ENCODE measurements around the gene POU6F2.
"Not testable (repeated sequence)": the region's sequence is repeated elsewhere in the genome, so short reads cannot be mapped to it uniquely, and the experiment has no call there.

Gene POU6F2, protein sequence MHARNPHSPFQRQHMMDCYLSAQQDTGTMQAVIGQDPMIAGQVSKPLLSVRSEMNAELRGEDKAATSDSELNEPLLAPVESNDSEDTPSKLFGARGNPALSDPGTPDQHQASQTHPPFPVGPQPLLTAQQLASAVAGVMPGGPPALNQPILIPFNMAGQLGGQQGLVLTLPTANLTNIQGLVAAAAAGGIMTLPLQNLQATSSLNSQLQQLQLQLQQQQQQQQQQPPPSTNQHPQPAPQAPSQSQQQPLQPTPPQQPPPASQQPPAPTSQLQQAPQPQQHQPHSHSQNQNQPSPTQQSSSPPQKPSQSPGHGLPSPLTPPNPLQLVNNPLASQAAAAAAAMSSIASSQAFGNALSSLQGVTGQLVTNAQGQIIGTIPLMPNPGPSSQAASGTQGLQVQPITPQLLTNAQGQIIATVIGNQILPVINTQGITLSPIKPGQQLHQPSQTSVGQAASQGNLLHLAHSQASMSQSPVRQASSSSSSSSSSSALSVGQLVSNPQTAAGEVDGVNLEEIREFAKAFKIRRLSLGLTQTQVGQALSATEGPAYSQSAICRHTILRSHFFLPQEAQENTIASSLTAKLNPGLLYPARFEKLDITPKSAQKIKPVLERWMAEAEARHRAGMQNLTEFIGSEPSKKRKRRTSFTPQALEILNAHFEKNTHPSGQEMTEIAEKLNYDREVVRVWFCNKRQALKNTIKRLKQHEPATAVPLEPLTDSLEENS

DNA sequence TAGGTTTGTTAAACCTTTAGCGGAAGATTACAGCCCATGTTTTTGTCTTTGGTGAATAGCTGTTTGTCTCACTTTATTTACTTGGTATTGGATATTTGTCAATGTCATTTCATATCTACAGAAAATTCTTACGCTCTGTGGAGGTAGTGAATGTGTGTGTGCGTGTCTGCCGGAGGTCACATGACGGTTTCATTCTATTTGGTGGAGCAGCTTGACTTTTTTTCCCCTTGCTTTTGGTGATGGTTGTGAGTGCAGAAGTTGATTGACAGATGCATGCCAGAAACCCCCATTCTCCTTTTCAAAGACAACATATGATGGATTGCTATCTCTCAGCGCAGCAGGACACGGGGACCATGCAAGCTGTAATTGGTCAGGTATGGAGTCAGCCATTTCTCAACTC is at the start of gene POU6F2:
POU6F2 (plus strand) TSS at position 225 of the 400 bp plus-strand sequence; CDS start at position 270, 45 bp downstream.
- DNase-seq: no peak

DNA sequence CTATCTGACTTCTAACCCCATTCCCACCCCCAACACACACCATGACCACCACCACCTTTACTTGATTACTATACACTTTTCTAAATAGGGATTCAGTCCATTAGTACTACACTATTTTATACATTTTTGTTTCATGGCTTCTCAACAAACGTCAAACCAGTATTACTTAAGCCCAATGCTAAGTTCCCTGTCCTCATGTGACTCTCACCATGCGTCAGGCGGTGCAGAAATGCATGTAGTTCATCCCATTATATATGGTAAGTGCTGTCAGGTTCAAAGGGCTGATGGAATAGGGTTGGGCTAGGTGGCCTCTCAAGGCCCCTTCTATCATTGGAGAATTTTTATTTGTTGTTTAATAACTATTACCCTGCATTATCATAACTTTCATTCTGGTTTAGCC is 49.2 kb upstream of the POU6F2 start:
- peak; percentile 7 to 30 (median 28) for DNase-seq

GRCh38 chr7:38929460-38930171 is 48.1 kb upstream of the POU6F2 start:
- DNase-seq: peak; percentile 20 to 42 (median 28)

- DNase-seq: peak; percentile 75 to 87 (median 80)
Observed at GRCh38 chr7:38932509-38933168, 45.1 kb upstream of the POU6F2 start.

DNA sequence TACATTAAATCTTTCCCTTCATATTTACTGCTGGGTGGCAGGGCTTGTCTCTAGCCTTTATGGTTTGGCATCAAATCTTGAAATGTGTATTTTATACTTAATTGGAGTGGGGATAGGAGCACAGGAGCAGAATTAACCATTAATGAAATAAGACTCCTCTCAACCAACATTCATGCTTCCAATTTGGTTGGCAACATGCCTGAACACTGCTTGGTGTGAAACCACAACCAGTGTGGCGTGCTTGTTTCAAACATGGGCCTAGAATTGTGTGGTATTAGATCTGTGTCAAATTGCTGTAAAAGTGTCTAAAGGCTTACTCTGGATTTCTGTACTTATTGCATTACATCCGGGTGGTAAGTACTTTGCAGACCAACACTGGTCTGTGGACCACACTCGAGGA is 43.7 kb upstream of the POU6F2 start:
- DNase-seq: no peak

DNA sequence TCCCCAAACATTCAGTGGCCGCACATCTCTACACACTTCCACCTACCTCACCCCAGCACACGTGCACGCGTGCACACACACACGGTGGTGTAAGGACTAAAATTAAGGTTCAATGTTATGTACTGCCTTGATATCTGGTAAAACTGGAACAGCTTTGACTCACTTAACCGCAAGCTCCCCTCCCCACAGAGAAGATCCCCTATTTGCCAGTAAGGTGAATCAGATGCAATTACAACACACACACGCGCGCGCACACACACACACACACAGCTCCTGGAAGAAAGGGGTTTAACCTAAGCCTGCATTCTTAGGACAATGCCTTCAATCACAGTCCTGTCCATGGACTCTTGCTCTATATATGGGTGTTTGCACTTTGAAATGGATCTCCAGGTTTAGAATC is 43.2 kb upstream of the POU6F2 start:
- no peak for DNase-seq

DNA sequence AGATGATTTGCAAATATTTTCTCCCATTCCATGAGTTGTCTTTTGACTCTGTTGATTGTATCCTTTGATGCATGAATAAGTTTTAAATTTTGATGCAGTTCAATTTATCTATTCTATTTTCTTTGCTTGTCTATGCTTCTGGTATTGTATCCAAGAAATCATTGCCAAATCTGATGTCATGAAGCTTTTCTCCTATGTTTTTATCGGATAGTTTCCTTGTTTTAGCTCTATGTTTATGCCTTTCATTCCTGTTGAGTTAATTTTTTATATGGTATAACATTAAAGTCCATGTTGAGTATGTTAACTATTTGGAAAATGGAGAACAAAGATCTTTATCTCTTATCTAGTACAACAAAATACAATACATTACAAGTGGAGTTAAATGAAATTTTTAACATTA is 41.1 kb upstream of the POU6F2 start:
- no peak for DNase-seq

GRCh38 chr7:38938001-38938485 is 39.7 kb upstream of the POU6F2 start:
- no peak for DNase-seq

- no peak for DNase-seq
Observed at GRCh38 chr7:38938589-38938988, 39.1 kb upstream of the POU6F2 start.

GRCh38 chr7:38940774-38941173 is 36.9 kb upstream of the POU6F2 start:
- DNase-seq: no peak

DNA sequence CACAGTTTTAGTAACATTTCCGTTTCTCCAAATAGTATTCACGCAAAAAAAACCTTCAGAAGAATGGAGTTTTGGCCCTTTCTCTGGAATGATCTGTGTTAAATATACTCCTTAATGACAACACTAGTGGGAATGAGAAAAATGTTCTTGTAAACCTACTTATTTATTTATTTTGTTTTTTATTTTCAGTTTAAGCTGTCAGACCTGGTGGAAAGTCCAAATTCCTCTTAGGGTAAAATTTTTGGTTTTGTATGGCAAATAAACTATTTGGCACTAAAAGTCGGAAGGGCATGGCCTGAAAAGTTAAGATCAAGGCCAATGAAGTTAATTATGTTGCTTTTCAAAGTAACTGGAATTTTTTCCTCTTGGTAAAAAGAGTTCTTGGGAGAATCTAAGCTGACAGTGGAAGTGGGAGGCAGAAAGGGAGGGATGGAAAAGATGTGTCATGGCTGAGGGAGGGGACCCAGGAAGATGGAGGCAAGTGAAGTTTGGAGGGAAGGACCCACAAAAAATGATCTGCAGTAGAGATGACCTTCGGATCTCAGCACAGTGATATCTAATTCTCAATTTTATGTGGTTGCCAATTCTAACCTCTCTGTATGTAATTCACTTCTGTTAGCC is 35.2 kb upstream of the POU6F2 start:
- DNase-seq: no peak

DNA sequence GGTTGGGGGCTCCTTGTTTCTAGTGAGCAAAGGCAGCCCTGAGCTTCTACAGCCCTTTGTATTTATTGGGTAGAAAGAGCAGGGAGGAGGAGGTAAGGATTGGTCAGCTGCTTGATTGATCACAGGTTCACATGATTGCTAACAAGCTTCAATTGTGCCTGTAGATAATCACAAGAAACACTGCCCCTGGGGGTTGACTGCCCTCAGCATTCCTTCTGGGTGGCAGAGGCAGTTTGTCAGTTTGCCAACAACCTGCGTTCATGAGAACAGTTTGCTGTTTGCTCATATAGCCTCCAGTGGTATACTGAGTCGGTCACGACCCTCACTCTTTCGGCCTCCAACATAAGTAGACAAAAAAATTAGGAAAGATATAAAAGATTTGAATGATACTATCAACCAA is 30.2 kb upstream of the POU6F2 start:
- not testable (repeated sequence) for DNase-seq

- no peak for DNase-seq
Observed at GRCh38 chr7:38950309-38950708, 27.4 kb upstream of the POU6F2 start.

DNA sequence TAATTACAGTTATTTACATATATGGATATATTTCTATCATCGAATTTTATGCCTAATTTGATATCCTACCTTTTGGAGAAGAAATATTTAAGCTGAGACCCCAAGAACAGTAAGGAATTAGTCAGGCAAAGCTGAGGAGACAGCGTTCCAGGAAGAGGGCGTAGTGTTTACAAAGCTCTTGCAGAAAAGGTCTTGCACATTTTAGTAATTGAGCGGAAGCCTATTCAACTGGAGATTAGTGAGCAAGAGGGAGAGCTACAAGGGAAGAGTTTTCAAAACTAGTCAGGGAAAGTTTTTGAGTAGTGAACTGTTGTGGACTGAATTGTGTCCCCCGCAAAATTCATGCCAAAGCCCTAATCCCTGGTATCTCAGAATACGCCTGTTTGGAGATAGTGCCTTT is 26.5 kb upstream of the POU6F2 start:
- DNase-seq: no peak

DNA sequence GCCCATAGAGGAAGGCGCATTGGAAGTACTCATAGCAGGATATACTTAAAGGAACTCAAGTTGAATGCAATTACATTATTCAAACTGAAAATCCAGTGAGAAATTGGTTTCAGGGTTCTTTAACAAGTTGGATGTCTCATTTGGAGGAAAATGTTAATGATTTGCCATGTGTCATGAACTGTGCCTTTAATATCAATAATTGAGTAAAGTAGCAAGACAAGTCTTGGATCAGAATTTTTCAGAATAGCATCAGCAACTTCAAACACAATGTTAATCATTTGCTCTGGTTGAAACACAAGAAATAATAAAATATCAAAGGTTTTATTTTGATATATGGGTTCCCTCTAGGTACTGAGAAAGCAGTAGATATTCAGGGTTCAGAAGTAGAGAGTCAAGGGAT is 24.5 kb upstream of the POU6F2 start:
- no peak for DNase-seq

GRCh38 chr7:38953971-38954370 is 23.7 kb upstream of the POU6F2 start:
- DNase-seq: no peak

GRCh38 chr7:38955892-38956291 is 21.8 kb upstream of the POU6F2 start:
- DNase-seq: no peak

GRCh38 chr7:38962028-38962427 is 15.7 kb upstream of the POU6F2 start:
- no peak for DNase-seq

DNA sequence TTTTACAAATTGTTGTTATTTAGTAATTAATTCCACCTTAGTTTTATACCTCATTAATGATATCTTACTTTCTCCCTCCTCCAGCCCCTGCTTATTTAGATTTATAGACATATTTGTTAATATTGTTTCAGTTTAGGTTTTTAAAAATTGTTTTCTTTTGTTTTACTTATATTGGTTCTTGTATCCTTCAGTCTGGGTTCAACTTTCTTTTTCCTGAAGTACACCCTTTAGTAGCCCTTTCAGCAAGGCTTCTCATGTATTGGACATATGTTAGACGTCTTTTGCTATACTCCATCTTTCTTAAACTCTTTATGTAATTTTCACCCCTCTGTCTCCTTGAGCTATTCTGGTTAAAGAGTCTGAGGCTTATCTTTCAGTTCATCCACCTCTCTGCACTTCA is 12.8 kb upstream of the POU6F2 start:
- no peak for DNase-seq

DNA sequence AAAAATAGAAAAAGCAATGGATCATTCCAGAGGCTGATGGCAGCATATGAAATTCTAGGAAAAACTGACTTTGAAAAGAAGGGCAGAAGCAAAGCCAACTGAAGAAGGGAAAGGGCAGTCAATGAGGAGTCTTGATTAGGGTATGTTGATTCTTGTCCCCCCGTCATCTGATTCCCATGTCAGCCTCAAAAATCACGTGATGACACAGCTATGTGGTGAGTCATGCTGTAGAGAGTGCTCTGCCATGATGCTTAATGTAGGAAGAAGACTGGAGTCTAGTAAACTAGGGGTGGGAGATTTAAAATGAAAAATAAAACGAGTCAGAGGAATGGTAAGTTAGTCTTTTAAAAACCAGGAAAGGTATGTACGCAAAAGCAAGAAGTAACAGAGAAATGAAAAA is 3.9 kb upstream of the POU6F2 start:
- DNase-seq: no peak

DNA sequence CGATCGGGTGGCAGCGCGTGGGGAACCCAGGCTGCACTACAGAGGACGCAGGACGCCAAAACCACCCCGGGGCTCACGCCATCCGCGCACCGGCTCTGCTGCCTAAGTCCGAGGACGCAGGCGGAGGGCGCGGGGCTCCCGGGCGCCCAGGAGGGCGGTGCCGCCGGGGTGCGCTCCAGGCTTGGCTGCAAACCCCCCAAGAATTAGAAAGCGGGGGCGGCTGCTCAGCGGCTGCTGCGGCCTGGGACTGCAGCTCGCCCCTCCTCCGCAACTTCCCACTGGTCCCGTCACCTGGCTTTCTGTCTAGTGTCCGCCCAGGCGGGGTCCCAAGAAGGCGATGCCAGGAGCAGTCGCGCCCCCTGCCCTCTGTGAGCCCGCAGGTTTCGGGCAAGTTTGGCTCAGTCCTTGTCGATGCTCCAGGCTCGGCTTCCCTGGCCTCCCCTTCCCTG is 1.7 kb upstream of the POU6F2 start:
- DNase-seq: peak in 1 of 3 donors; percentile 10

DNA sequence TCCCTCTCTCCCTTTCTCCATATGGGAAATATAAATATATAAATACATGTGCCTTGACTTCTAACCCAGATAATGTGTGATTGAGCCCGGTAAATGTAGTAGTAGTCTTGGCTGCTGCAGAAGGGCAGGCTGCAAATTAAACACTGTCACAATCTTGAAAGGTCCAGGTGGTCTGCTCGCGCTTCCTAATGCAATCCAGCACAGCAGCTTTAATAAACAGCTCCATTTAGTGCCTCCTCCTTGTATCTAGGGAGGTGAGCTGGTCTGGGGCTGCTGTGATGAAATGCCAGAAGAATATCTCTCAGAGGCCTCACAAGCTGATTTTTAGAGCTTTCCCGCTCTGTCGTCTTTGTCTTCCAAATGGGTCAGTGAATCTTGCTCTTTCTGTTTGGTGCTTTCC is 782 bp downstream of the POU6F2 start:
- no peak for DNase-seq
